Measurements from ENCODE around the gene ABCA4.

- TF ChIP-seq, protein P1, sequence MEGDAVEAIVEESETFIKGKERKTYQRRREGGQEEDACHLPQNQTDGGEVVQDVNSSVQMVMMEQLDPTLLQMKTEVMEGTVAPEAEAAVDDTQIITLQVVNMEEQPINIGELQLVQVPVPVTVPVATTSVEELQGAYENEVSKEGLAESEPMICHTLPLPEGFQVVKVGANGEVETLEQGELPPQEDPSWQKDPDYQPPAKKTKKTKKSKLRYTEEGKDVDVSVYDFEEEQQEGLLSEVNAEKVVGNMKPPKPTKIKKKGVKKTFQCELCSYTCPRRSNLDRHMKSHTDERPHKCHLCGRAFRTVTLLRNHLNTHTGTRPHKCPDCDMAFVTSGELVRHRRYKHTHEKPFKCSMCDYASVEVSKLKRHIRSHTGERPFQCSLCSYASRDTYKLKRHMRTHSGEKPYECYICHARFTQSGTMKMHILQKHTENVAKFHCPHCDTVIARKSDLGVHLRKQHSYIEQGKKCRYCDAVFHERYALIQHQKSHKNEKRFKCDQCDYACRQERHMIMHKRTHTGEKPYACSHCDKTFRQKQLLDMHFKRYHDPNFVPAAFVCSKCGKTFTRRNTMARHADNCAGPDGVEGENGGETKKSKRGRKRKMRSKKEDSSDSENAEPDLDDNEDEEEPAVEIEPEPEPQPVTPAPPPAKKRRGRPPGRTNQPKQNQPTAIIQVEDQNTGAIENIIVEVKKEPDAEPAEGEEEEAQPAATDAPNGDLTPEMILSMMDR (IDR thresholded peaks at IDR 0.05): no peak
- TF ChIP-seq POLR2A (IDR thresholded peaks at IDR 0.05): no peak
These were observed 41.0 kb downstream of the ABCA4 start for GRCh38 chr1:94079989-94080388.

All from right lobe of liver (tissue), 4 donors.